GF-D8 (cell line): Measurements from ENCODE around the gene MUCL1.

ENCODE experiments used
- DNase-seq: peaks from one replicate; lab custom pipeline; 2025; lab: John Stamatoyannopoulos, UW

MUCL1 gene

GRCh38 chr12:54891717-54892478 is 37.6 kb downstream of the MUCL1 start:
- no peak for DNase-seq
